GM19452 (cell line): ENCODE results near the gene PKP4.

Experiments
- ATAC-seq: cut with Tn5 transposase; IDR thresholded peaks from one replicate; pipeline ENCODE4 v1.9.1; 2021; ENCODE audit not compliant: unreplicated experiment

The PKP4 gene

DNA sequence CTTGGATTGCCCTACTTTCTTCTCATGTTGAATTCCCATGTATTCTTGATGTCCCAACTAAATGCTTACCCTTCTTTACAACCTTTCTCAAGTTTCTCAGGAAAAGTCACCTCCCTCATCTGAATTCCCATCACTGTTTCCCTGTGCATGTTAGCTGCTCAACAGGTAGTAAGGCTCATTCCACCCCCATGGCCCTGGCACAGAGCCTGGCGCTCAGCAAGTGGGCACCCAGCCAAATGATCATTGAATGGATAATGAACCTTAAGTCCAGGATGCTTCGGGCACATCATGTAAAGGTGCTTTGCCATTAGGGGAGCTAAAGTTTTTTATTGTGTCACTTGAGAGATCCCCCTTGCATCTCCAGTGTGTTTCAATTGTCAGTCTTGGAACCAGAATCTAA is 124.0 kb downstream of the PKP4 start:
- ATAC-seq: no peak

GRCh38 chr2:158582670-158583069 is 125.9 kb downstream of the PKP4 start:
- ATAC-seq: no peak

- no peak for ATAC-seq
Observed at GRCh38 chr2:158583923-158584322, 127.2 kb downstream of the PKP4 start.

- no peak for ATAC-seq
Observed at GRCh38 chr2:158586491-158586890, 129.7 kb downstream of the PKP4 start.

GRCh38 chr2:158589303-158589702 is 132.6 kb downstream of the PKP4 start:
- ATAC-seq: no peak

DNA sequence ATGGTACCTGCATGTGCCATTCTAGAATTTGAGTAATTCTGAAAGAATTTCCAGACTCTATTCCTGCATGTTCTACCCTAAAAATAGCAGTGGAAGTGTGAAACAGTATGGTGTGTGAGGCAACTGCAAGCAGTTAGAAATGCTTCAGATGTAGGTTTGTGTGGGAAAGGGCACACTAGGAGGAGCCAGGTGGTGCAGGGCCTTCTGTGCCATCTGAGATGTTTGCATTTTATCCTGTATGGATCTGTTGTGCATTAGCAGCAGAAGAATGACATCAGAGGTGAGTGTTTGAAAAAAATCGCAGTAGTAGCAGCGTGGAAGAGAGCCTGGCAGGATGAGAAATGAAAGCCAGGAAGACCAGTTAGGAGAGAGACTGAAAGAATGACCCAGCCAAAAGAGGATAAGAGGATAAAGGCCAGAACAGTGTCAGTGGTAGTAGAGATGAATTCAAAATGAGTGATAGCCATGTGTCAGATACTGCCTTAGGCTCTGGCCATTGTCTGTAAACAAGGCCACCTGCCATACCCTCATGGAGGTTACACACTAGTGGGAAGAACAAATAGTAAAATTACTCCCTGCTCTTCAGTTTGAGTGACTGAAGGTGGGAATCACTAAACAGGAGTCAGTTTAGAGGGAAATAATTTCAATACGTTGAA is 142.2 kb downstream of the PKP4 start:
- no peak for ATAC-seq

GRCh38 chr2:158599609-158600008 is 142.9 kb downstream of the PKP4 start:
- ATAC-seq: no peak

DNA sequence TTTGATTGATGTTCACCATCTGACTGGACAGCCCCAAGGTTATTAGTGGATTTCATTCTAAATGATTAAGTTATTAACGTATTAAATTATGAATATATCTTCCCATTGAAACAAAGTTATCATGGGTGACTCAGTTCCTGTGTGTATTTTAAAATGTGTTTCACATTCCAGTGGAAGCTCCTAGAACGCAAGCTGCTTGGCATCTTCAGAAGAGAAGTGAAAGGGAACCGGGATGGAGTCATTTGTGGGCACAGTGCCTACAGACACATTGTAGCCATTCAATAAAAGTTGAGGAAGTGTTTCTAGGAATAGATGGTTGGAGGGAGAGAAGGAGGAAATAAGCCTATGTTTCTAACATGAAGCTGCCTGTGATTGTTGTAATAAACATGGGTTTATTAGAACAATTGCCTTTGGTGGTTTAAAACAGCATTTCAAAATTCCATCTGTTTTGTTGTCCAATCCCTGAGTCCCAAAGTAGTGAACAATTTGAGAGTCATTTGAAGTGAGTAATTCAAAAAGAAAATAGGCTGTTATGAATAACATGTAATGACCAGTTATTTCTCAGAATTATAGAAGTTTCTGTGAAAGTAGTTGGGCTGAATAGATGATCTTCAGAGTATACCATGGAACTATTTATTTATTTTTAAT is 143.5 kb downstream of the PKP4 start:
- ATAC-seq: no peak

GRCh38 chr2:158602027-158602426 is 145.3 kb downstream of the PKP4 start:
- ATAC-seq: no peak

DNA sequence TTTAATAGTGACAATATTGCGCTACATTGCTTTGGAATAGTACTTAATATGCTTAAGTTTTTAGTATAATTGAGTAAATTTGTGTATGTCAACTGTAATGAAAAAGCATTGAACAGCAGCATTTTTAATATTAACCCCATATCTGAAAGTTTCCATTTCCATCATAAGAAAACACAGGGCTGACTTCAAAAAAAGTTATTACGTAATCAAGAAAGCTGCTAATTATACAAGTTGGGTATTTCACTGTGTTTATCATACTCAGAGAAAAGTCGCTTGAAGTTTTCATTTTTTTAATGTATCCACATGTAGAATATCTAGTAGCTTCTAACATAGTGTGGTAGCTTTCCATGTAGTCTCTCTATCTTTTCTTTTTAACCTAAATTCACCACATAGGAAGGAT is 146.5 kb downstream of the PKP4 start:
- no peak for ATAC-seq

GRCh38 chr2:158603986-158604385 is 147.2 kb downstream of the PKP4 start:
- ATAC-seq: no peak

- ATAC-seq: no peak
Observed at GRCh38 chr2:158610059-158610458, 153.3 kb downstream of the PKP4 start.

GRCh38 chr2:158616480-158617000 is 159.8 kb downstream of the PKP4 start:
- no peak for ATAC-seq

DNA sequence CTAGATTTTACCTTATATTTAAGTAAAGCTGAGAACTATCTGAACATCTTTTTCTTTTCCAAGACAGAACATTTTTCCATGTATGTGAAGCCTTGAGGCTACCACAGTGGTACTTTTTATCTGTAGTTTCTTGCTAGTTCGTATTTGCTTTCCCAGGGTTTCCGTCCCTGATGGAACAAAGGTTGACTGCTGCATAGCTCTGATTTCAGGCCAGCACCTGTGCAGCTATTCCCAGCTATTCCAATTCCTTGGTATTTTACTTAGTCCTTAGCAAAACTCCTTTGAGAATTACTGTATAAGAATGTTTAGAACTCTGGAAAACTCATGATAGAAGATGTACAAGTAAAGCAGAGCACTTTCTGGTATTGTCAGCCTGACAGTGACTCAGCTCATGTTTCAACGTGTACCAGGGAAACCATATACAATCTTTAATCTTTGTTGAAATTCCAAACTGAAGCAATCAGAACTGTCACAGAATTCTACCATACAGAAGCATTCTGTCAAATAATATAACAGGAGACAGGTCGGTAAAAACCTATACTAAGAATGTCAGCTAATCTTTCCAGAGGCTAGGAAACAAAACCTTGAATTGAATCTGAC is 162.2 kb downstream of the PKP4 start:
- ATAC-seq: no peak

DNA sequence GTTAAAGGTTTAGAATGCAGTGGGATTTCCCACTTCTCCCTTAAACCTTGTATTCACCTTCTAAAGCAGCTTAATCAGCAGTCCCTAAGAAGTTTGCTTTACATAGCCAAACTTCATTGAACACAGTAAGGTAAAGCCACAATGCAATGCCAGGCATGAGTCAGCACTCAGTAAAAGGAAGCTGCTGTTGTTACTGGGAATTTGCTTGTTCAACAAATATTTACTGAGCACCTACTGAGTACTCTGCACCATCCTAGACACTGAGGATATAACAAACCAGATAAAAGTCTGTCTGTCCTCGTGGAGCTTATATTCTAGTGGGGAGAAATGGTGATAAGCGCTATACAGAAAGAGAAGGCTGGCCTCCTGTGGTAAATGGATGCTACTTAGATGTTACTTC is 162.7 kb downstream of the PKP4 start:
- ATAC-seq: no peak

GRCh38 chr2:158620656-158621055 is 163.9 kb downstream of the PKP4 start:
- no peak for ATAC-seq

DNA sequence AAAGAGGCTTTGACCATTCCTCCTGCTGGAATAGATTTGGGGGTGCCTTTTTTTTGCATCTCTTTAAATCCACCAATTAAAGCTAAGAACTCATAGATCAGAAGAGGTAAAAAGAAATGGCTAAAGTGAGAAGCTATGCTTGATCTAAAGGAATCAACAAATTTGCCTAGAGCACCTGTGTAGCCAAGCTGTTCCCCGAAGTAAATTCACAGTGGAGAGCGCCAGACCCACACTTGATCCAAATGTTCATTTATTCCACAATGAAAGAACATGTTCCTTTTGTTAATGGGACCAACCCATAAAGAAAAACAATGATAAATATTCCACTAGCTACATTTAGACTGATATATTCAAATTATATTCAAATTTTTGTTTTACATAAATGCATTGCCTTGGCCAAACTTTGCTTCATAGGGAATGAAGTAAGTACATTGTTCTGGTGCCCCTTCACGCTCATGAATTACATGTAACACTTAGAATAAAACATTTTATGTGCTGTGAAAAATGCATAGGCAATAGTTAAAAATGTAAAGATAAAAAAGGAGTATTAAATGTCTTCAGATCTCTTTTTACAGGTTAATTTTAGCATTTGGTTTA is 167.4 kb downstream of the PKP4 start:
- ATAC-seq: no peak

DNA sequence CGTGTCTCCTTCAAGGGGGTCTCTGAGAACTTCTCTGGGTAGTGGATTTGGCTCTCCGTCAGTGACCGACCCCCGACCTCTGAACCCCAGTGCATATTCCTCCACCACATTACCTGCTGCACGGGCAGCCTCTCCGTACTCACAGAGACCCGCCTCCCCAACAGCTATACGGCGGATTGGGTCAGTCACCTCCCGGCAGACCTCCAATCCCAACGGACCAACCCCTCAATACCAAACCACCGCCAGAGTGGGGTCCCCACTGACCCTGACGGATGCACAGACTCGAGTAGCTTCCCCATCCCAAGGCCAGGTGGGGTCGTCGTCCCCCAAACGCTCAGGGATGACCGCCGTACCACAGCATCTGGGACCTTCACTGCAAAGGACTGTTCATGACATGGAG is 168.2 kb downstream of the PKP4 start:
- no peak for ATAC-seq

DNA sequence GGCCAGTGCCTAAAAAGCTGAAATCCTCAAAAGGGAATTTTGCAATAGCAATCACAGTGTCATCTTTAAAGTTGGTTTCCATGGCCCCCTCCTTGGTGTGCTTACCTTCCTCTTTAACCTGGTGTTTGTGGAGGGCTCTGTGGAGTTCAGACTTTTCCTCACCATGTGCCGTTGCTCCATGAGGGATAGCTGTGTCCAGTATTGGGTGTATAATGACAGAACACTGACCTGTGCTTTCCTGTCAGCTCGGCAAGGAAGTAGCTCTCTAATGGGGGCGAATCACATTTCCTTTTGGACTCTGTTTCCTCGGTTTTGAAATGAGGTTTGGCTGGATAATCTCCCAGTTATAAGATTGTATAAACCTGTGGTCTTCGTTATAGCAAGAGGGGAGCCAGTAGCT is 172.4 kb downstream of the PKP4 start:
- ATAC-seq: no peak

DNA sequence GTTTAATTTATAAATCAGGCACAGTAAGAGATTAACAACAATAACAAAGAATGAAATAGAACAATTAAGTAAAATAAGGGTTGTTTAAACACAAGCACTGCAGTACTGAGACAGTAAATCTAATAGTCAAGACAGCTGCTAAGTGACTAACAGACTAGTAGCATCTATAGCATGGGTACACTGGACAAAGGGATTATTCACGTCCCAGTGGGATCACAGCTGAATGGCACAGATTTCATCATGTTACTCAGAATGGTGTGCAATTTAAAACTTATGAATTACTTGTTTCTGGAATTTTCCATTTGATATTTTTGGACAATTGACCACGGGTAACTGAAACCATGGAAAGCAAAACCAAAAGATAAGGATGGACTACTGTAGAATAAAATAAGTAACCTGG is 176.5 kb downstream of the PKP4 start:
- ATAC-seq: no peak

GRCh38 chr2:158634627-158635026 is 177.9 kb downstream of the PKP4 start:
- ATAC-seq: no peak
